Measurements from ENCODE around the gene MARVELD1. TPM values are rescaled to one million over a fixed set of nuclear protein-coding genes. Genes with fewer than 3 reads are reported as not detected.

The MARVELD1 gene
- total RNA-seq, 1 experiment from 2014 or later = not detected

DNA sequence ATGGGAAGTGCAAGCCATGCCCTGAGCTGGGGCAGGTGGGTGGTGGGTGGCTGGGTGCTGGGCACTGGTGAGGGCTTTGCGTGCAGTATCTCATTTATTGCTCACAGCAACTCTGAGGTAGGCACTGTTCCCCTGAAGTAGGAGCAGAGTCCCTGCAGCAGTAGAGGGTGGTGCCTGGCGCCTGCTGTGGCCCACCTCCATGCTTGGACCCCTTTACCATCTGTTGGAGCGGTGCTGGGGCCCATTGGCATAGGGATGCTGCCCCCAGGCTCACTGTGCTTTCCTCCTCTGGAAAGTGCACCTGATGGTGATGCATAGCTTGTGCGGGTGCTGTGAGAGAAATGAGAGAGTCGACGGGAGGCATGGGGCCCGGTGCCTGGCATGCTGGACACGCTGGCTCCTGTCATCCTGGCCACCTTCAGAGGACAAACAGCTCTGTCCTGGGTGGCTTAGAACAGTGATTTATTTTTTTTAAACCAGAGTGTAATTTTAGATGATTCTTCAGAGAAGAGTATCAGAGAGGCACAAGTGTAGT, 47.9 kb downstream of the MARVELD1 start:
- Histone ChIP-seq H3K36me3 (ENCODE audit: insufficient read depth, low read length) (no peaks in the 10 kb centered on the region), H3K27me3 (ENCODE audit: low read length) (no peaks in the 10 kb centered on the region), H2AFZ (ENCODE audit: low read length) (no peak overlapping the region), H3K9me3 (ENCODE audit: low read length) (no peaks in the 10 kb centered on the region), H4K20me1 (ENCODE audit: insufficient read depth, low read depth, low read length) (no peaks in the 10 kb centered on the region), H3K4me3 (ENCODE audit: low read length) (no peak overlapping the region), H3K4me1 (ENCODE audit: low read length) (no peaks in the 10 kb centered on the region), H3K4me2 (ENCODE audit: low read depth, low read length, poor library complexity, severe bottlenecking) (no peak overlapping the region), H3K79me2 (ENCODE audit: low read length) (no peaks in the 10 kb centered on the region), H3K9ac (ENCODE audit: low read length) (no peak overlapping the region), H3K9me2 (replicated peaks; ENCODE audit: insufficient read depth, low read length) (no peaks in the 10 kb centered on the region), H3K27ac (ENCODE audit: low read length) (no peak overlapping the region)
- DNase-seq = no peak

DNA sequence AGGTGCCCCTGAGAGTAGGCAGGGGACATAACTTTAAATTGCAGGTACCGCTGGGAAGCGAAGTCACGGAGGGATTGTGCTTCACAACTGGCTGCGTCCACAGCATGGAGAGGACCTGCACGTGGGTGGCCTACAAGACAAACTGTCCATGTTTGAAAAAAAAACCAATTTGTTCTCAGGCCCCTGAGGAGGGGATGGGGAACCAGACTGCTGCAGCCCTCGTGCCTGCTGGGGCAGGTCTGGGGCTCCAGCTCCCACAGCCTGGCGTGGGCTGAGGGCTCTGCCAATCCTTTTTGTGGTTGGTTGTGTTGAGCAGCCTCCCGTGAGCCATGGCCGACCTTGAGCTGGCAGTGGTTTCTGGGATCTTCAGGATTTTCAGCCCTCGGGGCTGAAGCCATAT, 48.5 kb downstream of the MARVELD1 start:
- Histone ChIP-seq H3K79me2 (ENCODE audit: low read length) (no peaks in the 10 kb centered on the region), H3K9me2 (replicated peaks; ENCODE audit: insufficient read depth, low read length) (no peaks in the 10 kb centered on the region), H2AFZ (ENCODE audit: low read length) (no peak overlapping the region), H3K27ac (ENCODE audit: low read length) (no peak overlapping the region), H3K9me3 (ENCODE audit: low read length) (no peaks in the 10 kb centered on the region), H3K4me3 (ENCODE audit: low read length) (no peak overlapping the region), H4K20me1 (ENCODE audit: insufficient read depth, low read depth, low read length) (no peaks in the 10 kb centered on the region), H3K9ac (ENCODE audit: low read length) (no peak overlapping the region), H3K27me3 (ENCODE audit: low read length) (no peaks in the 10 kb centered on the region), H3K4me2 (ENCODE audit: low read depth, low read length, poor library complexity, severe bottlenecking) (no peak overlapping the region), H3K4me1 (ENCODE audit: low read length) (no peaks in the 10 kb centered on the region), H3K36me3 (ENCODE audit: insufficient read depth, low read length) (no peaks in the 10 kb centered on the region)
- no peak for DNase-seq

DNA sequence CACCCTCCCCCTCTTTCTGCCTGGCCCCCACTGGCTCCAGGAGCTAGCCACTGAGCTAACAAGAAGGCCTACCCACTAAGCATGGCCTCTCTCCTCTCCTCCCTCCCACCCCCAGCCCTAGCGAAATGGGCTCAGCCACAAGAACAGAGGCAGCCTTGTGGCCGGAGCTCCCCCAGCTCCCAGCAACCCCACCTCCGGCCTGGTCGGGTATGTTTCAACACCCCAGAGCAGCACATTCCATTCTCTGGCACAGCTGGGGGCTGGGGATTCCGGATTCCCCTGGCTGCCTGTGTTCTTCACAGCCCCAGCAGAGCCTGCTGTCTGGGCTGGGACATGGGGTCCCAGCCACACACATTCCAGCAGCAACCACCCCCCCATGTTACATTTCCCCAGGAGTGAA, 49.3 kb downstream of the MARVELD1 start:
- Histone ChIP-seq H3K9me2 (replicated peaks; ENCODE audit: insufficient read depth, low read length) (no peaks in the 10 kb centered on the region), H3K79me2 (ENCODE audit: low read length) (no peaks in the 10 kb centered on the region), H3K9ac (ENCODE audit: low read length) (no peak overlapping the region), H4K20me1 (ENCODE audit: insufficient read depth, low read depth, low read length) (no peaks in the 10 kb centered on the region), H3K4me1 (ENCODE audit: low read length) (no peaks in the 10 kb centered on the region), H3K9me3 (ENCODE audit: low read length) (no peaks in the 10 kb centered on the region), H3K4me3 (ENCODE audit: low read length) (no peak overlapping the region), H3K27me3 (ENCODE audit: low read length) (no peaks in the 10 kb centered on the region), H3K27ac (ENCODE audit: low read length) (no peak overlapping the region), H3K36me3 (ENCODE audit: insufficient read depth, low read length) (no peaks in the 10 kb centered on the region), H2AFZ (ENCODE audit: low read length) (no peak overlapping the region), H3K4me2 (ENCODE audit: low read depth, low read length, poor library complexity, severe bottlenecking) (no peak overlapping the region)
- DNase-seq = no peak

GRCh38 chr10:97763411-97763810, 49.9 kb downstream of the MARVELD1 start:
- no peak for DNase-seq
- Histone ChIP-seq H3K4me1 (ENCODE audit: low read length) (no peaks in the 10 kb centered on the region), H3K9ac (ENCODE audit: low read length) (no peak overlapping the region)

GRCh38 chr10:97763947-97764346, 50.4 kb downstream of the MARVELD1 start:
- Histone ChIP-seq H3K79me2 (ENCODE audit: low read length) (no peaks in the 10 kb centered on the region), H3K36me3 (ENCODE audit: insufficient read depth, low read length) (no peaks in the 10 kb centered on the region)
- no peak for DNase-seq

More at GRCh38 chr10:97763411-97763810, 49.9 kb downstream of the MARVELD1 start:
- Histone ChIP-seq H3K9me3 (ENCODE audit: low read length) (no peaks in the 10 kb centered on the region), H3K36me3 (ENCODE audit: insufficient read depth, low read length) (no peaks in the 10 kb centered on the region), H3K27me3 (ENCODE audit: low read length) (no peaks in the 10 kb centered on the region), H3K4me3 (ENCODE audit: low read length) (no peak overlapping the region), H4K20me1 (ENCODE audit: insufficient read depth, low read depth, low read length) (no peaks in the 10 kb centered on the region), H3K27ac (ENCODE audit: low read length) (no peak overlapping the region), H3K9me2 (replicated peaks; ENCODE audit: insufficient read depth, low read length) (no peaks in the 10 kb centered on the region), H2AFZ (ENCODE audit: low read length) (no peak overlapping the region), H3K79me2 (ENCODE audit: low read length) (no peaks in the 10 kb centered on the region), H3K4me2 (ENCODE audit: low read depth, low read length, poor library complexity, severe bottlenecking) (no peak overlapping the region)

DNA sequence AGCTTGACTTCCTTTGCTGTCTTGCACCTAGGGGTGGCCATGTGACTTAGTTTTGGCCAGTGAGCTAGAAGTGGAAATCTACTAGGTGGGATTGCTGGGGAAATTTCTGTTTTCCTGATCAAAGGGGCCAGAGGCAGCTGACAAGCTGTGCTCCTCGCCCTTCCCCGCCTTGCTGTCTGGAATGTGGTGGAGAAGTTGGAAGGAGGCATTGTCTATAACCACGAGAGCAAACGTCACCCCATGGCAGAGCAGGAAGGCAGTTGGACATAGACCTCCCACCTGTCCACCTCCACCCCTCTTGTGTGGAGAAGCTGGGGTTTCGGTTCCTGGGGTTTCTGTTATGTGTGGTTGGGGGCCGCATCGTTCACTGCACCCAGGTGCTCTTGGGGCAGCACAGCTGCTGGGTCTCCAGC, 51.0 kb downstream of the MARVELD1 start:
- no peaks in the 10 kb centered on the region for H4K20me1 ChIP-seq (ENCODE audit: insufficient read depth, low read depth, low read length)
- no peaks in the 10 kb centered on the region for H3K79me2 ChIP-seq (ENCODE audit: low read length)
- H3K9me3 ChIP-seq (ENCODE audit: low read length) = no peaks in the 10 kb centered on the region
- H3K36me3 ChIP-seq (ENCODE audit: insufficient read depth, low read length) = no peaks in the 10 kb centered on the region
- no peak overlapping the region for H3K4me3 ChIP-seq (ENCODE audit: low read length)
- H3K4me2 ChIP-seq (ENCODE audit: low read depth, low read length, poor library complexity, severe bottlenecking) = no peak overlapping the region
- H3K27ac ChIP-seq (ENCODE audit: low read length) = no peak overlapping the region
- no peaks in the 10 kb centered on the region for H3K4me1 ChIP-seq (ENCODE audit: low read length)
- H3K27me3 ChIP-seq (ENCODE audit: low read length) = no peaks in the 10 kb centered on the region
- no peaks in the 10 kb centered on the region for H3K9me2 ChIP-seq (replicated peaks; ENCODE audit: insufficient read depth, low read length)
- H2AFZ ChIP-seq (ENCODE audit: low read length) = no peak overlapping the region
- no peak for DNase-seq
- H3K9ac ChIP-seq (ENCODE audit: low read length) = no peak overlapping the region

More at GRCh38 chr10:97763947-97764346, 50.4 kb downstream of the MARVELD1 start:
- no peaks in the 10 kb centered on the region for H3K9me2 ChIP-seq (replicated peaks; ENCODE audit: insufficient read depth, low read length)
- no peak overlapping the region for H3K4me2 ChIP-seq (ENCODE audit: low read depth, low read length, poor library complexity, severe bottlenecking)
- no peak overlapping the region for H2AFZ ChIP-seq (ENCODE audit: low read length)
- H4K20me1 ChIP-seq (ENCODE audit: insufficient read depth, low read depth, low read length) = no peaks in the 10 kb centered on the region
- no peak overlapping the region for H3K4me3 ChIP-seq (ENCODE audit: low read length)
- H3K9me3 ChIP-seq (ENCODE audit: low read length) = no peaks in the 10 kb centered on the region
- no peaks in the 10 kb centered on the region for H3K4me1 ChIP-seq (ENCODE audit: low read length)
- no peaks in the 10 kb centered on the region for H3K27me3 ChIP-seq (ENCODE audit: low read length)
- no peak overlapping the region for H3K9ac ChIP-seq (ENCODE audit: low read length)
- no peak overlapping the region for H3K27ac ChIP-seq (ENCODE audit: low read length)

- Histone ChIP-seq H3K9me2 (replicated peaks; ENCODE audit: insufficient read depth, low read length) (no peaks in the 10 kb centered on the region), H3K4me1 (ENCODE audit: low read length) (no peaks in the 10 kb centered on the region), H3K4me3 (ENCODE audit: low read length) (no peak overlapping the region), H3K27me3 (ENCODE audit: low read length) (no peaks in the 10 kb centered on the region), H3K36me3 (ENCODE audit: insufficient read depth, low read length) (no peaks in the 10 kb centered on the region), H3K9ac (ENCODE audit: low read length) (no peak overlapping the region), H3K27ac (ENCODE audit: low read length) (no peak overlapping the region), H3K4me2 (ENCODE audit: low read depth, low read length, poor library complexity, severe bottlenecking) (no peak overlapping the region), H3K79me2 (ENCODE audit: low read length) (no peaks in the 10 kb centered on the region), H3K9me3 (ENCODE audit: low read length) (no peaks in the 10 kb centered on the region), H4K20me1 (ENCODE audit: insufficient read depth, low read depth, low read length) (no peaks in the 10 kb centered on the region), H2AFZ (ENCODE audit: low read length) (no peak overlapping the region)
- no peak for DNase-seq
These were observed 51.7 kb downstream of the MARVELD1 start for GRCh38 chr10:97765201-97765600.

GRCh38 chr10:97766106-97766810, 52.7 kb downstream of the MARVELD1 start:
- Histone ChIP-seq H3K9ac (ENCODE audit: low read length) (no peak overlapping the region), H3K27me3 (ENCODE audit: low read length) (no peaks in the 10 kb centered on the region), H2AFZ (ENCODE audit: low read length) (no peak overlapping the region)

More at GRCh38 chr10:97766106-97766810, 52.7 kb downstream of the MARVELD1 start:
- no peaks in the 10 kb centered on the region for H3K79me2 ChIP-seq (ENCODE audit: low read length)
- no peaks in the 10 kb centered on the region for H3K36me3 ChIP-seq (ENCODE audit: insufficient read depth, low read length)
- no peak for DNase-seq
- no peaks in the 10 kb centered on the region for H3K9me3 ChIP-seq (ENCODE audit: low read length)
- no peak overlapping the region for H3K27ac ChIP-seq (ENCODE audit: low read length)
- no peaks in the 10 kb centered on the region for H3K4me1 ChIP-seq (ENCODE audit: low read length)
- H3K4me3 ChIP-seq (ENCODE audit: low read length) = no peak overlapping the region
- no peaks in the 10 kb centered on the region for H4K20me1 ChIP-seq (ENCODE audit: insufficient read depth, low read depth, low read length)
- no peaks in the 10 kb centered on the region for H3K9me2 ChIP-seq (replicated peaks; ENCODE audit: insufficient read depth, low read length)
- no peak overlapping the region for H3K4me2 ChIP-seq (ENCODE audit: low read depth, low read length, poor library complexity, severe bottlenecking)
